GM12878 (cell line): ENCODE results near the gene THBS3. TPM values are rescaled to one million over a fixed set of nuclear protein-coding genes. Genes with fewer than 3 reads are reported as not detected.
"Not testable (repeated sequence)": the region's sequence is repeated elsewhere in the genome, so short reads cannot be mapped to it uniquely, and the experiment has no call there.

Experiments
- ATAC-seq: fragments of 200-7000 bp; cut with Tn5 transposase; 3 replicates; pipeline ENCODE4 v1.9.1; 2020; ENCODE audit warnings: mild to moderate bottlenecking, moderate library complexity
- BruUV-seq: library from RNA; stranded (reverse); fragments of 400-500 nt; replicated peaks from 2 replicates; lab custom pipeline; 2021; lab: Mats Ljungman, UMichigan
- CTCF ChIA-PET: fragments of 300-600 bp; sonication (Branson Sonifier 250); formaldehyde crosslinking; extraction: SDS; loops from one replicate; lab custom pipeline; 2021; ENCODE audit warnings: inconsistent platforms; lab: Yijun Ruan, JAX
- POLR2A ChIA-PET: fragments of 350-600 bp; formaldehyde crosslinking; extraction: SDS; loops from one replicate; lab custom pipeline; 2021; ENCODE audit warnings: inconsistent platforms; lab: Charles Lee
- RAD21 ChIA-PET: fragments of 300-600 bp; sonication (Branson Sonifier 250); formaldehyde crosslinking; loops from one replicate; lab custom pipeline; 2023; ENCODE audit warnings: antibody characterized with exemption; ENCODE audit not compliant: unreplicated experiment; lab: Charles Lee
- SMC1A ChIA-PET: fragments of 300-600 bp; sonication (Branson Sonifier 250); formaldehyde crosslinking; loops from one replicate; lab custom pipeline; 2023; ENCODE audit not compliant: unreplicated experiment, uncharacterized antibody; lab: Charles Lee
- DNase-seq: peaks from one replicate; pipeline ENCODE4 v3.0.0-alpha.2; 2011; ENCODE audit warnings: low read depth, low spot score
- FAIRE-seq: peaks from 3 replicates; lab custom pipeline; 2011; peaks lifted over from hg19 to GRCh38; lab: Jason Lieb, UNC
- H2AFZ ChIP-seq: 2 replicates; pipeline ENCODE4 v1.6.0; 2011; ENCODE audit warnings: low read depth, low read length, control low read depth; ENCODE audit not compliant: control insufficient read depth
- H3K27ac ChIP-seq: 2 replicates; pipeline ENCODE4 v1.5.1; 2011; ENCODE audit warnings: control low read depth; ENCODE audit not compliant: control insufficient read depth, insufficient read depth
- H3K27me3 ChIP-seq, 2 experiments: replicated peaks in 1 of 2; 2 replicates each; pipeline versions ENCODE4 v1.6.0 to v1.6.1; 2011; ENCODE audit warnings: low read length in 1 of 2; ENCODE audit not compliant: control insufficient read depth in 2 of 2, insufficient read depth in 2 of 2
- H3K36me3 ChIP-seq, 2 experiments: 2 replicates each; pipeline ENCODE4 v1.5.1; 2011; ENCODE audit warnings: low read length in 1 of 2; ENCODE audit not compliant: control insufficient read depth in 2 of 2, insufficient read depth in 2 of 2
- H3K4me1 ChIP-seq: 2 replicates; pipeline ENCODE4 v1.6.1; 2011; ENCODE audit warnings: mild to moderate bottlenecking, low read length, moderate library complexity, mixed read lengths; ENCODE audit not compliant: control insufficient read depth, insufficient read depth
- H3K4me2 ChIP-seq: 2 replicates; pipeline ENCODE4 v1.6.0; 2011; ENCODE audit warnings: control low read depth; ENCODE audit not compliant: control insufficient read depth, insufficient read depth
- H3K4me3 ChIP-seq: fragments of 200-600 bp; sonication (generic); 2 replicates; pipeline ENCODE4 v1.5.1; 2016
- H3K79me2 ChIP-seq: 2 replicates; pipeline ENCODE4 v1.6.0; 2011; ENCODE audit warnings: low read length; ENCODE audit not compliant: control insufficient read depth, insufficient read depth
- H3K9ac ChIP-seq: 2 replicates; pipeline ENCODE4 v1.8.0; 2011; ENCODE audit warnings: low read length, control low read depth, mixed read lengths; ENCODE audit not compliant: control insufficient read depth, insufficient read depth
- H3K9me3 ChIP-seq: replicated peaks from 3 replicates; pipeline ENCODE4 v1.5.1; 2011; ENCODE audit warnings: mild to moderate bottlenecking, low read length; ENCODE audit not compliant: control insufficient read depth, insufficient read depth
- H4K20me1 ChIP-seq: 2 replicates; pipeline ENCODE4 v1.6.0; 2011; ENCODE audit not compliant: control insufficient read depth, insufficient read depth
- PML ChIP-seq: IDR thresholded peaks from 2 replicates; pipeline ENCODE4 v1.6.1; 2012; ENCODE audit warnings: low read length, inconsistent platforms
- TCF12 ChIP-seq: IDR thresholded peaks from 2 replicates; pipeline ENCODE4 v1.6.1; 2011; ENCODE audit warnings: low read depth, mild to moderate bottlenecking, low read length
- ZNF217 ChIP-seq: fragments of 450-650 bp; IDR thresholded peaks from 2 replicates; pipeline ENCODE4 v1.6.1; 2017; ENCODE audit warnings: antibody characterized with exemption, mild to moderate bottlenecking
- WGBS: methylation state at CpG from one replicate; pipeline ENCODE4 v1.1.6; 2016; ENCODE audit warnings: low lambda C conversion rate; ENCODE audit not compliant: insufficient replicate concordance, insufficient coverage; ENCODE audit errors: missing lambda C conversion rate; 5-methylcytosine and 5-hydroxymethylcytosine counted together
- in situ Hi-C: fragments of 300-500 bp; cut with MboI; formaldehyde crosslinking; loops from 9 replicates; pipeline ENCODE4 v1.14.3; 2018; ENCODE audit warnings: mixed read lengths
- intact Hi-C: fragments of 100-400 bp; cut with micrococcal nuclease; formaldehyde crosslinking; loops from one replicate; pipeline ENCODE4 v1.14.2; 2022; ENCODE audit not compliant: unreplicated experiment
- polyA plus RNA-seq, 11 experiments: library from polyadenylated mRNA; depleted of rRNA in 4 of 11; unstranded in 6 of 11; stranded (reverse) in 5 of 11; fragments of >200 nt; fragmentation: Nextera tagmentation in 4 of 11; fragmentation: Illumina TruSeq in 1 of 11; extraction: Ambion mirVana in 4 of 11; extraction: Trizol in 1 of 11; gene quantifications; 1 replicate in 1 of 11; 2 replicates in 10 of 11; pipeline versions ENCODE4 v1.2.1 to v1.2.3, GENCODE V29; 2011 to 2016; ENCODE audit warnings: inconsistent platforms in 2 of 11, missing spikeins in 2 of 11, low read depth in 1 of 11
- total RNA-seq, 4 experiments: library from RNA; depleted of rRNA in 3 of 4; stranded (reverse); fragments of >200 nt in 3 of 4; fragmentation: Illumina TruSeq in 1 of 4; extraction: Trizol in 1 of 4; gene quantifications; 2 replicates each; pipeline versions ENCODE4 v1.2.1 to v1.2.3, GENCODE V29; 2013 to 2021
- TF ChIP-seq, protein P1 (sequence below): fragments of 450-650 bp; IDR thresholded peaks from 2 replicates; pipeline ENCODE4 v1.6.1; 2016; ENCODE audit warnings: mild to moderate bottlenecking, moderate library complexity, borderline replicate concordance

The THBS3 gene
- total and polyA plus RNA-seq, 10 of the 15 experiments (the other 5 are each of a cell fraction or from before 2014, with no cell fraction given): 0.66 to 3.6 (median 2.0) TPM

DNA sequence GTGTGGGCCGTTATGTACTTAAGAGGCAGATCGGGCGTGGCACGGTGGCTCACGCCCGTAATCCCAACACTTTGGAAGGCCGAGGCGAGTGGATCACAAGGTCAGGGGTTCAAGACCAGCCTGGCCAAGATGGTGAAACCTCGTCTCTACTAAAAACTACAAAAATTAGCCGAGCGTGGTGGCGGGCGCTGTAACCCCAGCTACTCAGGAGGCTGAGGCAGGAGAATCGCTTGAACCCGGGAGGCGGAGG lies 13.8 kb downstream of the THBS3 start:
- H3K27ac ChIP-seq, BruUV-seq, H3K36me3 ChIP-seq, in situ Hi-C loops, H3K27me3 ChIP-seq, H4K20me1 ChIP-seq, H3K79me2 ChIP-seq, H3K9me3 ChIP-seq, FAIRE-seq, ATAC-seq, DNase-seq, intact Hi-C loops: not testable (repeated sequence)
- under 1% methylated on average over 16 of the region's 16 CpGs for WGBS
- CTCF ChIA-PET: interaction anchor here (0.6 to 5.2 kb wide), 31 partner anchors 8 to 346 kb away, joined by 3 to 244 read pairs (median 4); partner anchors contain the start of genes ADAM15, DPM3, KRTCAP2 and MTX1
- Histone ChIP-seq H3K9ac (peak overlapping the region; percentile 58), H3K4me3 (peak overlapping the region; percentile 77; the same call in 1 of the 2 replicates), H3K4me1 (peaks cover 16% of the 10 kb centered on the region), H2AFZ (peak overlapping the region; percentile 85), H3K4me2 (peak overlapping the region; percentile 89)
- SMC1A ChIA-PET: interaction anchor here (1.1 to 3.5 kb wide), 9 partner anchors 9 to 102 kb away, joined by 4 to 46 read pairs (median 5); partner anchors contain the start of genes KRTCAP2, MTX1, THBS3 and TRIM46
- RAD21 ChIA-PET: interaction anchor here (0.5 to 3.5 kb wide), 11 partner anchors 9 to 311 kb away, joined by 3 to 77 read pairs (median 4); partner anchors contain the start of genes KRTCAP2, MTX1 and THBS3
- POLR2A ChIA-PET: interaction anchor here (0.6 to 3.5 kb wide), 12 partner anchors 9 to 736 kb away, joined by 3 to 77 read pairs (median 7); partner anchors contain the start of genes KRTCAP2, MTX1, THBS3 and TRIM46
- TF ChIP-seq, protein P1, sequence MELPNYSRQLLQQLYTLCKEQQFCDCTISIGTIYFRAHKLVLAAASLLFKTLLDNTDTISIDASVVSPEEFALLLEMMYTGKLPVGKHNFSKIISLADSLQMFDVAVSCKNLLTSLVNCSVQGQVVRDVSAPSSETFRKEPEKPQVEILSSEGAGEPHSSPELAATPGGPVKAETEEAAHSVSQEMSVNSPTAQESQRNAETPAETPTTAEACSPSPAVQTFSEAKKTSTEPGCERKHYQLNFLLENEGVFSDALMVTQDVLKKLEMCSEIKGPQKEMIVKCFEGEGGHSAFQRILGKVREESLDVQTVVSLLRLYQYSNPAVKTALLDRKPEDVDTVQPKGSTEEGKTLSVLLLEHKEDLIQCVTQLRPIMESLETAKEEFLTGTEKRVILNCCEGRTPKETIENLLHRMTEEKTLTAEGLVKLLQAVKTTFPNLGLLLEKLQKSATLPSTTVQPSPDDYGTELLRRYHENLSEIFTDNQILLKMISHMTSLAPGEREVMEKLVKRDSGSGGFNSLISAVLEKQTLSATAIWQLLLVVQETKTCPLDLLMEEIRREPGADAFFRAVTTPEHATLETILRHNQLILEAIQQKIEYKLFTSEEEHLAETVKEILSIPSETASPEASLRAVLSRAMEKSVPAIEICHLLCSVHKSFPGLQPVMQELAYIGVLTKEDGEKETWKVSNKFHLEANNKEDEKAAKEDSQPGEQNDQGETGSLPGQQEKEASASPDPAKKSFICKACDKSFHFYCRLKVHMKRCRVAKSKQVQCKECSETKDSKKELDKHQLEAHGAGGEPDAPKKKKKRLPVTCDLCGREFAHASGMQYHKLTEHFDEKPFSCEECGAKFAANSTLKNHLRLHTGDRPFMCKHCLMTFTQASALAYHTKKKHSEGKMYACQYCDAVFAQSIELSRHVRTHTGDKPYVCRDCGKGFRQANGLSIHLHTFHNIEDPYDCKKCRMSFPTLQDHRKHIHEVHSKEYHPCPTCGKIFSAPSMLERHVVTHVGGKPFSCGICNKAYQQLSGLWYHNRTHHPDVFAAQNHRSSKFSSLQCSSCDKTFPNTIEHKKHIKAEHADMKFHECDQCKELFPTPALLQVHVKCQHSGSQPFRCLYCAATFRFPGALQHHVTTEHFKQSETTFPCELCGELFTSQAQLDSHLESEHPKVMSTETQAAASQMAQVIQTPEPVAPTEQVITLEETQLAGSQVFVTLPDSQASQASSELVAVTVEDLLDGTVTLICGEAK: peak; percentile 54; the same call in 1 of the 2 replicates
- TF ChIP-seq TCF12: 0 out of 2 replicates have a peak, but pooled peaks have one; percentile 1
- peak; percentile 12; the same call in 1 of the 2 replicates for TF ChIP-seq ZNF217
- peak; percentile 2; the same call in 1 of the 2 replicates for TF ChIP-seq PML
